Pancreas (tissue), 10 donors: ENCODE results near the gene STUM. TPM values are rescaled to one million over a fixed set of nuclear protein-coding genes. Genes with fewer than 3 reads are reported as not detected.

Source experiments
- ATAC-seq, 4 donors: fragments of 200-7000 bp; cut with Tn5 transposase; one replicate each; pipeline versions ENCODE4 v1.8.0 to v1.9.1; 2020; ENCODE audit warnings: mild to moderate bottlenecking in 4 of 4, moderate library complexity in 4 of 4
- DNase-seq, 6 donors: peaks; one replicate each; pipeline ENCODE4 v3.0.0-alpha.2; 2020
- FAIRE-seq: peaks from 2 replicates; lab custom pipeline; 2012; peaks lifted over from hg19 to GRCh38; lab: Jason Lieb, UNC
- H3K27ac ChIP-seq, 4 donors: fragments of 200-600 bp; sonication (generic); 1 replicate in 3 of 4; 2 replicates in 1 of 4; pipeline versions ENCODE4 v1.5.0 to v1.8.0; 2020
- H3K27me3 ChIP-seq, 4 donors: fragments of 200-600 bp; one replicate each; pipeline ENCODE4 v1.8.0; 2021
- H3K36me3 ChIP-seq, 3 donors: fragments of 200-600 bp; sonication (generic) in 1 of 3; one replicate each; pipeline versions ENCODE4 v1.5.0 to v1.8.0; 2020 to 2021
- H3K4me1 ChIP-seq, 3 donors: fragments of 200-600 bp; one replicate each; pipeline ENCODE4 v1.8.0; 2021
- H3K4me3 ChIP-seq, 4 donors: fragments of 200-600 bp; sonication (generic) in 2 of 4; one replicate each; pipeline versions ENCODE4 v1.5.0 to v1.8.0; 2020 to 2021
- H3K9me3 ChIP-seq, 4 donors: fragments of 200-600 bp; one replicate each; pipeline ENCODE4 v1.8.0; 2021
- CTCF ChIP-seq, 4 donors: fragments of 200-600 bp; sonication (generic) in 3 of 4; IDR thresholded peaks; one replicate each; pipeline versions ENCODE4 v1.5.0 to v1.8.0; 2021; ENCODE audit warnings: antibody characterized with exemption in 4 of 4
- WGBS, 2 donors: extraction: QIAGEN DNeasy Blood & Tissue Kit; methylation state at CpG; one replicate each; pipeline ENCODE4 v1.1.7; 2013; 5-methylcytosine and 5-hydroxymethylcytosine counted together
- intact Hi-C, 3 donors: fragments of 100-400 bp; cut with DNase I; formaldehyde crosslinking; loops; one replicate each; pipeline versions ENCODE4 v1.11.1 to v1.14.2; 2022
- polyA plus RNA-seq, 2 donors: library from polyadenylated mRNA; stranded (reverse); fragments of 200-250 nt; gene quantifications; one replicate each; pipeline ENCODE4 v1.2.3, GENCODE V29; 2013
- total RNA-seq, 6 donors: library from RNA; stranded (reverse); fragmentation: NEBNext Ultra II Directional in 4 of 6; extraction: Animal tissue kit (Norgen Biotek cat#: 25700) in 4 of 6; gene quantifications; one replicate each; pipeline versions ENCODE4 v1.2.1 to v1.2.4, GENCODE V29; 2021 to 2023
- donor health status: healthy with polysubstance abuse.
- donor health status: DM: no; HTN: no; CAD: no; lungs with moderate emphysema.
- donor health status: DM: no; HTN: no; CAD: no.
- donor health status: control.
- donor health status: control.
- donor health status: Bipolar disorder and iron deficiency.
- donor health status: DM: yes; HTN: yes; CAD: no.
- donor health status: DM: no; HTN: no; CAD: no.
- donor health status: DM: no; HTN: no; CAD: no.
- donor health status: DM: yes; HTN: yes; CAD: no.

STUM gene
- total and polyA plus RNA-seq, 8 donors = 0.32 to 1.2 (median 0.56) TPM

- TF ChIP-seq CTCF (IDR thresholded peaks at IDR 0.05) = no peak
- intact Hi-C loops = no loop called here
- Histone ChIP-seq H3K4me3 (no peak overlapping the region), H3K4me1 (peaks cover 0 to 3% (median 0%) of the 10 kb centered on the region in 3 donors), H3K27ac (no peak overlapping the region), H3K27me3 (no peaks in the 10 kb centered on the region), H3K36me3 (no peaks in the 10 kb centered on the region), H3K9me3 (no peaks in the 10 kb centered on the region)
- no peak for DNase-seq
- ATAC-seq = no peak
- 95% methylated on average over 3 of the region's 3 CpGs for WGBS, 2 donors
- no peak for FAIRE-seq
Measured at GRCh38 chr1:226525750-226526149, 22.8 kb upstream of the STUM start.

GRCh38 chr1:226526801-226527595, 21.6 kb upstream of the STUM start:
- 61 to 65% methylated on average over 20 to 21 of the region's 21 CpGs for WGBS, 2 donors
- no peaks in the 10 kb centered on the region for H3K9me3 ChIP-seq
- intact Hi-C loops = no loop called here
- H3K4me1 ChIP-seq = peaks cover 0 to 3% (median 0%) of the 10 kb centered on the region in 3 donors
- H3K36me3 ChIP-seq = no peaks in the 10 kb centered on the region
- no peaks in the 10 kb centered on the region for H3K27me3 ChIP-seq
- peak overlapping the region in 3 of 4 donors; percentile 16 to 48 (median 33) for H3K27ac ChIP-seq
- no peak for TF ChIP-seq CTCF (IDR thresholded peaks at IDR 0.05)
- DNase-seq (peak; percentile 63 to 85 (median 74)), FAIRE-seq (no peak), ATAC-seq (peak; percentile 88 to 97 (median 93))
- peak overlapping the region in 2 of 4 donors; percentile 24 to 29 for H3K4me3 ChIP-seq

GRCh38 chr1:226529891-226530290, 18.7 kb upstream of the STUM start:
- FAIRE-seq (no peak), DNase-seq (no peak), ATAC-seq (no peak)
- TF ChIP-seq CTCF (IDR thresholded peaks at IDR 0.05) = no peak
- Histone ChIP-seq H3K4me3 (no peak overlapping the region), H3K27me3 (no peaks in the 10 kb centered on the region), H3K27ac (no peak overlapping the region), H3K36me3 (no peaks in the 10 kb centered on the region), H3K4me1 (peaks cover 4 to 10% (median 10%) of the 10 kb centered on the region in 3 donors), H3K9me3 (no peaks in the 10 kb centered on the region)
- intact Hi-C loops = no loop called here
- WGBS, 2 donors = 90 to 95% methylated on average over 7 of the region's 7 CpGs

GRCh38 chr1:226530591-226530990, 18.0 kb upstream of the STUM start:
- intact Hi-C loops = no loop called here
- WGBS, 2 donors = 80 to 85% methylated on average over 6 of the region's 6 CpGs
- no peak overlapping the region for H3K27ac ChIP-seq
- H3K27me3 ChIP-seq = no peaks in the 10 kb centered on the region
- TF ChIP-seq CTCF (IDR thresholded peaks at IDR 0.05) = no peak
- H3K4me1 ChIP-seq = peaks cover 4 to 10% (median 10%) of the 10 kb centered on the region in 3 donors
- H3K4me3 ChIP-seq = no peak overlapping the region
- ATAC-seq (no peak), DNase-seq (no peak), FAIRE-seq (no peak)
- no peaks in the 10 kb centered on the region for H3K36me3 ChIP-seq
- no peaks in the 10 kb centered on the region for H3K9me3 ChIP-seq
